HG02678 (cell line): Measurements from ENCODE around the gene TMPRSS12.
"Not testable (repeated sequence)": the region's sequence is repeated elsewhere in the genome, so short reads cannot be mapped to it uniquely, and the experiment has no call there.

ENCODE experiments used
- ATAC-seq: cut with Tn5 transposase; IDR thresholded peaks from one replicate; pipeline ENCODE4 v1.9.1; 2021; ENCODE audit warnings: mild to moderate bottlenecking, moderate library complexity; ENCODE audit not compliant: unreplicated experiment

The TMPRSS12 gene

GRCh38 chr12:50842637-50843493, at the start of gene TMPRSS12:
Gene TMPRSS12 (plus strand): TSS chr12:50842926. CDS start chr12:50842965, 39 bp downstream.
- no peak for ATAC-seq

GRCh38 chr12:50799908-50800307, 42.8 kb upstream of the TMPRSS12 start:
- no peak for ATAC-seq

GRCh38 chr12:50803230-50803875, 39.4 kb upstream of the TMPRSS12 start:
- ATAC-seq: no peak

- no peak for ATAC-seq
These were observed 36.5 kb upstream of the TMPRSS12 start for GRCh38 chr12:50806176-50806575.

- ATAC-seq: not testable (repeated sequence)
These were observed 33.6 kb upstream of the TMPRSS12 start for GRCh38 chr12:50809131-50809530.

GRCh38 chr12:50814921-50815320, 27.8 kb upstream of the TMPRSS12 start:
- not testable (repeated sequence) for ATAC-seq

- ATAC-seq: no peak
These were observed 22.5 kb upstream of the TMPRSS12 start for GRCh38 chr12:50820177-50820576.

GRCh38 chr12:50822082-50822481, 20.6 kb upstream of the TMPRSS12 start:
- ATAC-seq: no peak

- ATAC-seq: not testable (repeated sequence)
These were observed 19.0 kb upstream of the TMPRSS12 start for GRCh38 chr12:50823724-50824123.

GRCh38 chr12:50824914-50825313, 17.8 kb upstream of the TMPRSS12 start:
- no peak for ATAC-seq

- no peak for ATAC-seq
These were observed 17.3 kb upstream of the TMPRSS12 start for GRCh38 chr12:50825372-50825838.

- no peak for ATAC-seq
These were observed 14.6 kb upstream of the TMPRSS12 start for GRCh38 chr12:50828121-50828520.

- ATAC-seq: no peak
These were observed 13.8 kb upstream of the TMPRSS12 start for GRCh38 chr12:50828886-50829285.

GRCh38 chr12:50833801-50834200, 8.9 kb upstream of the TMPRSS12 start:
- ATAC-seq: not testable (repeated sequence)

- no peak for ATAC-seq
These were observed 3.7 kb upstream of the TMPRSS12 start for GRCh38 chr12:50839042-50839441.

- ATAC-seq: no peak
These were observed 1.8 kb upstream of the TMPRSS12 start for GRCh38 chr12:50840809-50841487.

- no peak for ATAC-seq
These were observed 802 bp upstream of the TMPRSS12 start for GRCh38 chr12:50841716-50842531.

GRCh38 chr12:50845021-50845647, 2.4 kb downstream of the TMPRSS12 start:
- no peak for ATAC-seq

GRCh38 chr12:50848963-50849362, 6.2 kb downstream of the TMPRSS12 start:
- ATAC-seq: no peak

GRCh38 chr12:50855218-50855617, 12.5 kb downstream of the TMPRSS12 start:
- ATAC-seq: not testable (repeated sequence)
